IMR-90 (cell line): Measurements from ENCODE around the gene LPAR5. TPM values are rescaled to one million over a fixed set of nuclear protein-coding genes. Genes with fewer than 3 reads are reported as not detected.

Source experiments
- ATAC-seq: fragments of 200-7000 bp; cut with Tn5 transposase; 2 replicates; pipeline ENCODE4 v1.9.1; 2020; ENCODE audit warnings: low read depth, mild to moderate bottlenecking, moderate library complexity
- BruUV-seq: library from RNA; stranded (reverse); fragments of 400-500 nt; replicated peaks from 2 replicates; lab custom pipeline; 2021; lab: Mats Ljungman, UMichigan
- CTCF ChIA-PET: fragments of 300-600 bp; formaldehyde crosslinking; extraction: SDS; loops from one replicate; lab custom pipeline; 2021; ENCODE audit warnings: antibody characterized with exemption; lab: Yijun Ruan, JAX
- POLR2A ChIA-PET: fragments of 300-600 bp; sonication (Branson Sonifier 250); formaldehyde crosslinking; loops from one replicate; lab custom pipeline; 2022; ENCODE audit warnings: antibody characterized with exemption; ENCODE audit not compliant: unreplicated experiment; lab: Charles Lee
- DNase-seq: peaks from one replicate; pipeline ENCODE4 v3.0.0; 2013
- H2AFZ ChIP-seq: replicated peaks from 2 replicates; pipeline ENCODE3; 2013; ENCODE audit warnings: low read length, mild to moderate bottlenecking; ENCODE audit not compliant: poor library complexity
- H2AK5ac ChIP-seq: 2 replicates; pipeline ENCODE4 v1.6.1; 2013; ENCODE audit warnings: low read depth, low read length, inconsistent platforms
- H2AK9ac ChIP-seq: replicated peaks from 2 replicates; pipeline ENCODE3; 2013; ENCODE audit warnings: mild to moderate bottlenecking, low read depth, low read length, moderate library complexity; ENCODE audit not compliant: poor library complexity
- H2BK120ac ChIP-seq: 2 replicates; pipeline ENCODE4 v1.6.1; 2013; ENCODE audit warnings: low read depth, low read length, inconsistent platforms
- H2BK15ac ChIP-seq: 3 replicates; pipeline ENCODE4 v1.6.1; 2013; ENCODE audit warnings: low read depth, low read length, inconsistent platforms
- H2BK20ac ChIP-seq: 2 replicates; pipeline ENCODE4 v1.6.1; 2013; ENCODE audit warnings: low read depth, mild to moderate bottlenecking, inconsistent platforms, low read length, moderate library complexity
- H2BK5ac ChIP-seq: 2 replicates; pipeline ENCODE4 v1.6.1; 2013; ENCODE audit warnings: mild to moderate bottlenecking, low read depth, low read length, inconsistent platforms; ENCODE audit not compliant: poor library complexity, severe bottlenecking
- H3K14ac ChIP-seq: replicated peaks from 2 replicates; pipeline ENCODE4 v1.6.1; 2013; ENCODE audit warnings: low read depth, low read length, inconsistent platforms
- H3K18ac ChIP-seq: 2 replicates; pipeline ENCODE4 v1.6.1; 2013; ENCODE audit warnings: low read depth, low read length, control low read depth
- H3K23ac ChIP-seq: 2 replicates; pipeline ENCODE4 v1.6.1; 2013; ENCODE audit warnings: low read depth, low read length, inconsistent platforms
- H3K27ac ChIP-seq: 2 replicates; pipeline ENCODE4 v1.5.1; 2013; ENCODE audit warnings: mild to moderate bottlenecking, control low read depth, low read length; ENCODE audit not compliant: insufficient read depth
- H3K27me3 ChIP-seq: 2 replicates; pipeline ENCODE4 v1.6.1; 2013; ENCODE audit warnings: low read length; ENCODE audit not compliant: control insufficient read depth, insufficient read depth
- H3K36me3 ChIP-seq: 2 replicates; pipeline ENCODE4 v1.6.1; 2013; ENCODE audit warnings: low read length, mixed read lengths; ENCODE audit not compliant: control insufficient read depth, insufficient read depth
- H3K4ac ChIP-seq: 2 replicates; pipeline ENCODE4 v1.6.1; 2013; ENCODE audit warnings: low read depth, low read length, inconsistent platforms
- H3K4me1 ChIP-seq: 2 replicates; pipeline ENCODE4 v1.6.1; 2013; ENCODE audit warnings: low read length, mixed read lengths; ENCODE audit not compliant: control insufficient read depth, insufficient read depth
- H3K4me2 ChIP-seq: 2 replicates; pipeline ENCODE4 v1.6.1; 2013; ENCODE audit warnings: low read depth, mild to moderate bottlenecking, control low read depth, low read length, moderate library complexity
- H3K4me3 ChIP-seq: 2 replicates; pipeline ENCODE4 v1.5.1; 2013; ENCODE audit warnings: low read depth, mild to moderate bottlenecking, control low read depth, low read length, moderate library complexity; ENCODE audit not compliant: insufficient read depth
- H3K56ac ChIP-seq: 2 replicates; pipeline ENCODE4 v1.6.1; 2013; ENCODE audit warnings: low read length, inconsistent platforms; ENCODE audit not compliant: insufficient read depth; ENCODE audit errors: extremely low read depth
- H3K79me1 ChIP-seq, 2 experiments: 2 replicates each; pipeline ENCODE4 v1.6.1; 2013; ENCODE audit warnings: low read length in 2 of 2, inconsistent platforms in 1 of 2, low read depth in 1 of 2
- H3K9ac ChIP-seq: 2 replicates; pipeline ENCODE4 v1.6.1; 2013; ENCODE audit warnings: low read depth, low read length, control low read depth
- H3K9me1 ChIP-seq: 2 replicates; pipeline ENCODE4 v1.6.1; 2013; ENCODE audit warnings: low read length, inconsistent platforms; ENCODE audit not compliant: insufficient read depth
- H3K9me3 ChIP-seq: 2 replicates; pipeline ENCODE4 v1.6.1; 2013; ENCODE audit warnings: low read length; ENCODE audit not compliant: control insufficient read depth, insufficient read depth
- H4K20me1 ChIP-seq: 2 replicates; pipeline ENCODE4 v1.6.1; 2013; ENCODE audit warnings: low read length, inconsistent platforms; ENCODE audit not compliant: insufficient read depth
- H4K5ac ChIP-seq: 2 replicates; pipeline ENCODE4 v1.6.1; 2013; ENCODE audit warnings: mild to moderate bottlenecking, low read depth, low read length, control low read depth
- H4K8ac ChIP-seq, 2 experiments: 2 replicates each; pipeline ENCODE4 v1.6.1; 2013; ENCODE audit warnings: low read depth in 2 of 2, low read length in 2 of 2, control low read depth in 1 of 2, inconsistent platforms in 1 of 2
- H4K91ac ChIP-seq: 2 replicates; pipeline ENCODE4 v1.6.1; 2013; ENCODE audit warnings: low read depth, low read length, inconsistent platforms; ENCODE audit not compliant: insufficient read depth
- BHLHE40 ChIP-seq: fragments of 150-350 bp; IDR thresholded peaks from 2 replicates; pipeline ENCODE4 v1.6.1; 2016; ENCODE audit warnings: mild to moderate bottlenecking, low read depth, low read length
- CEBPB ChIP-seq: IDR thresholded peaks from 2 replicates; pipeline ENCODE4 v1.6.1; 2012; ENCODE audit warnings: low read depth, low read length, improper control_type of control experiment
- CHD1 ChIP-seq: IDR thresholded peaks from 2 replicates; pipeline ENCODE4 v1.6.1; 2012; ENCODE audit warnings: low read depth, low read length, improper control_type of control experiment
- FOS ChIP-seq: fragments of 150-350 bp; IDR thresholded peaks from 2 replicates; pipeline ENCODE4 v1.6.1; 2016; ENCODE audit warnings: low read depth, low read length
- MXI1 ChIP-seq: IDR thresholded peaks from 2 replicates; pipeline ENCODE4 v1.6.1; 2012; ENCODE audit warnings: low read depth, mild to moderate bottlenecking, low read length, moderate library complexity, borderline replicate concordance
- RAD21 ChIP-seq: IDR thresholded peaks from 2 replicates; pipeline ENCODE4 v1.6.1; 2012; ENCODE audit warnings: low read length, improper control_type of control experiment
- RCOR1 ChIP-seq: IDR thresholded peaks from 2 replicates; pipeline ENCODE4 v1.6.1; 2012; ENCODE audit warnings: mild to moderate bottlenecking, low read length, improper control_type of control experiment; ENCODE audit not compliant: insufficient replicate concordance
- SMC3 ChIP-seq: fragments of 150-350 bp; IDR thresholded peaks from 2 replicates; pipeline ENCODE4 v1.6.1; 2016; ENCODE audit warnings: low read depth, mild to moderate bottlenecking, antibody characterized with exemption, low read length, moderate library complexity
- WGBS, 2 experiments: methylation state at CpG; one replicate each; pipeline versions ENCODE4 v1.1.5 to v1.1.7; 2013; ENCODE audit warnings: missing lambda C conversion rate in 2 of 2; ENCODE audit not compliant: insufficient read length in 1 of 2; ENCODE audit errors: extremely low coverage in 2 of 2; 5-methylcytosine and 5-hydroxymethylcytosine counted together
- dilution Hi-C: fragments of 300-500 bp; cut with HindIII; formaldehyde crosslinking; loops from one replicate; pipeline ENCODE4 v1.14.3; 2018; ENCODE audit warnings: low sequenced_read_pairs; ENCODE audit not compliant: unreplicated experiment
- in situ Hi-C: fragments of 300-500 bp; cut with MboI; formaldehyde crosslinking; loops from 3 replicates; pipeline ENCODE4 v1.14.3; 2019; ENCODE audit warnings: low sequenced_read_pairs, inconsistent platforms, mixed read lengths
- intact Hi-C: fragments of 100-400 bp; cut with micrococcal nuclease; formaldehyde crosslinking; loops from 2 replicates; pipeline ENCODE4 v1.10.0; 2022
- polyA plus RNA-seq, 3 experiments: library from polyadenylated mRNA; depleted of rRNA; stranded (reverse); fragments of >200 nt; gene quantifications; 2 replicates each; pipeline ENCODE4 v1.2.3, GENCODE V29; 2012; ENCODE audit warnings: low replicate concordance in 1 of 3
- total RNA-seq: library from RNA; depleted of rRNA; stranded (reverse); fragments of >200 nt; gene quantifications from 2 replicates; pipeline ENCODE4 v1.2.3, GENCODE V29; 2012
- TF ChIP-seq, protein P1 (sequence below): fragments of 150-350 bp; IDR thresholded peaks from 2 replicates; pipeline ENCODE4 v1.6.1; 2017; ENCODE audit warnings: mild to moderate bottlenecking, antibody characterized with exemption, low read length, low read depth
- TF ChIP-seq, protein P2 (sequence below): fragments of 150-350 bp; IDR thresholded peaks from 2 replicates; pipeline ENCODE4 v1.6.1; 2016; ENCODE audit warnings: low read depth, mild to moderate bottlenecking, low read length, moderate library complexity, borderline replicate concordance

LPAR5 gene
- total and polyA plus RNA-seq, 2 of the 4 experiments (the other 2 are of a cell fraction): not detected

- TF ChIP-seq, protein P1, sequence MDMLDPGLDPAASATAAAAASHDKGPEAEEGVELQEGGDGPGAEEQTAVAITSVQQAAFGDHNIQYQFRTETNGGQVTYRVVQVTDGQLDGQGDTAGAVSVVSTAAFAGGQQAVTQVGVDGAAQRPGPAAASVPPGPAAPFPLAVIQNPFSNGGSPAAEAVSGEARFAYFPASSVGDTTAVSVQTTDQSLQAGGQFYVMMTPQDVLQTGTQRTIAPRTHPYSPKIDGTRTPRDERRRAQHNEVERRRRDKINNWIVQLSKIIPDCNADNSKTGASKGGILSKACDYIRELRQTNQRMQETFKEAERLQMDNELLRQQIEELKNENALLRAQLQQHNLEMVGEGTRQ: no peak
- TF ChIP-seq MXI1: no peak
These were observed 3.5 kb downstream of the LPAR5 start (continued) for GRCh38 chr12:6632026-6632983.

GRCh38 chr12:6631549-6631961, 4.2 kb downstream of the LPAR5 start:
- no peak for ATAC-seq
- no peak overlapping the region for H2BK20ac ChIP-seq
- H3K23ac ChIP-seq: no peak overlapping the region
- peaks cover 6% of the 10 kb centered on the region; the same call in 1 of the 2 replicates for H3K4me1 ChIP-seq
- in situ Hi-C loops: no loop called here
- H3K14ac ChIP-seq: no peak overlapping the region
- H3K27ac ChIP-seq: no peak overlapping the region
- H2BK120ac ChIP-seq: no peak overlapping the region
- 0 out of 2 replicates have a peak, but pooled peaks cover 4% of the 10 kb centered on the region for H3K27me3 ChIP-seq
- H4K91ac ChIP-seq: no peak overlapping the region
- DNase-seq: no peak
- H2AFZ ChIP-seq: peak overlapping the region; percentile 8
- no peaks in the 10 kb centered on the region for H3K36me3 ChIP-seq
- no peaks in the 10 kb centered on the region for H3K79me1 ChIP-seq
- H4K20me1 ChIP-seq: no peaks in the 10 kb centered on the region
- H3K9me3 ChIP-seq: no peaks in the 10 kb centered on the region
- H3K56ac ChIP-seq: no peak overlapping the region
- no peak overlapping the region for H3K4me3 ChIP-seq
- H2AK9ac ChIP-seq: no peak overlapping the region
- no peak overlapping the region for H4K5ac ChIP-seq
- no peak overlapping the region for H2BK5ac ChIP-seq
- WGBS, 2 experiments: 83% methylated on average over 2 of the region's 3 CpGs; no CpG with 5 or more reads in 1 of the 2 experiments
- H4K8ac ChIP-seq: no peak overlapping the region
- no peak overlapping the region for H3K4me2 ChIP-seq
- H2BK15ac ChIP-seq: no peak overlapping the region
- CTCF ChIA-PET: no interaction called here
- H3K9ac ChIP-seq: no peak overlapping the region
- intact Hi-C loops: no loop called here
- dilution Hi-C loops: no loop called here
- H2AK5ac ChIP-seq: no peak overlapping the region
- H3K9me1 ChIP-seq: no peaks in the 10 kb centered on the region
- TF ChIP-seq BHLHE40 (no peak), FOS (no peak), SMC3 (no peak), RAD21 (no peak), CEBPB (no peak), CHD1 (no peak), RCOR1 (no peak)
- TF ChIP-seq, protein P2, sequence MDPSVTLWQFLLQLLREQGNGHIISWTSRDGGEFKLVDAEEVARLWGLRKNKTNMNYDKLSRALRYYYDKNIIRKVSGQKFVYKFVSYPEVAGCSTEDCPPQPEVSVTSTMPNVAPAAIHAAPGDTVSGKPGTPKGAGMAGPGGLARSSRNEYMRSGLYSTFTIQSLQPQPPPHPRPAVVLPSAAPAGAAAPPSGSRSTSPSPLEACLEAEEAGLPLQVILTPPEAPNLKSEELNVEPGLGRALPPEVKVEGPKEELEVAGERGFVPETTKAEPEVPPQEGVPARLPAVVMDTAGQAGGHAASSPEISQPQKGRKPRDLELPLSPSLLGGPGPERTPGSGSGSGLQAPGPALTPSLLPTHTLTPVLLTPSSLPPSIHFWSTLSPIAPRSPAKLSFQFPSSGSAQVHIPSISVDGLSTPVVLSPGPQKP: no peak
- TF ChIP-seq, protein P1: no peak
- no peak overlapping the region for H3K4ac ChIP-seq
- POLR2A ChIA-PET: no interaction called here
- no peak overlapping the region for H3K18ac ChIP-seq
- no TSS peak for BruUV-seq
